Breast epithelium (tissue), 3 donors: ENCODE results near the gene UFSP1.
"Not testable (repeated sequence)": the region's sequence is repeated elsewhere in the genome, so short reads cannot be mapped to it uniquely, and the experiment has no call there.

Experiments
- POLR2A ChIP-seq: fragments of 450-650 bp; IDR thresholded peaks from one replicate; pipeline ENCODE4 v1.6.1; 2016; ENCODE audit warnings: antibody characterized with exemption, mild to moderate bottlenecking, moderate library complexity
- POLR2AphosphoS5 ChIP-seq, 3 donors: sonication (generic); formaldehyde crosslinking; IDR thresholded peaks; one replicate each; pipeline ENCODE4 v1.6.1; 2017; ENCODE audit warnings: antibody characterized with exemption in 3 of 3
- TF ChIP-seq, protein P1 (sequence below), 3 donors: fragments of 450-650 bp; IDR thresholded peaks; one replicate each; pipeline ENCODE4 v1.5.1; 2016 to 2017; ENCODE audit warnings: antibody characterized with exemption in 3 of 3, mild to moderate bottlenecking in 3 of 3, moderate library complexity in 3 of 3

DNA sequence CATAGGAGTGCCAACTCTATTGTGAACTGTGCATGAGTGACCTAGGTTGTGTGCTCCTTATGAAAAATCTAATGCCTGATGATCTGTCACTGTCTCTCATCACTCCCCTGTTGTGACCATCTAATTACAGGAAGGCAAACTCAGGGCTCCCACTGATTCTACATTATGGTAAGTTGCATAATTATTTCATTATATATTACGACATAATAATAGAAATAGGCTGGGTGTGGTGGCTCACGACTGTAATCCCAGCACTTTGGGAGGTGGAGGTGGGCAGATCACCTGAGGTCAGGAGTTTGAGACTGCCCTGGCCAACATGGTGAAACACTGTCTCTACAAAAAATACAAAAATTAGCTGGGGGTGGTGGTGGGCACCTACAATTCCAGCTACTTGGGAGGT is 45.9 kb upstream of the UFSP1 start:
- TF ChIP-seq, protein P1, sequence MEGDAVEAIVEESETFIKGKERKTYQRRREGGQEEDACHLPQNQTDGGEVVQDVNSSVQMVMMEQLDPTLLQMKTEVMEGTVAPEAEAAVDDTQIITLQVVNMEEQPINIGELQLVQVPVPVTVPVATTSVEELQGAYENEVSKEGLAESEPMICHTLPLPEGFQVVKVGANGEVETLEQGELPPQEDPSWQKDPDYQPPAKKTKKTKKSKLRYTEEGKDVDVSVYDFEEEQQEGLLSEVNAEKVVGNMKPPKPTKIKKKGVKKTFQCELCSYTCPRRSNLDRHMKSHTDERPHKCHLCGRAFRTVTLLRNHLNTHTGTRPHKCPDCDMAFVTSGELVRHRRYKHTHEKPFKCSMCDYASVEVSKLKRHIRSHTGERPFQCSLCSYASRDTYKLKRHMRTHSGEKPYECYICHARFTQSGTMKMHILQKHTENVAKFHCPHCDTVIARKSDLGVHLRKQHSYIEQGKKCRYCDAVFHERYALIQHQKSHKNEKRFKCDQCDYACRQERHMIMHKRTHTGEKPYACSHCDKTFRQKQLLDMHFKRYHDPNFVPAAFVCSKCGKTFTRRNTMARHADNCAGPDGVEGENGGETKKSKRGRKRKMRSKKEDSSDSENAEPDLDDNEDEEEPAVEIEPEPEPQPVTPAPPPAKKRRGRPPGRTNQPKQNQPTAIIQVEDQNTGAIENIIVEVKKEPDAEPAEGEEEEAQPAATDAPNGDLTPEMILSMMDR (IDR thresholded peaks at IDR 0.05), result not testable (repeated sequence)
- not testable (repeated sequence) for TF ChIP-seq POLR2A; POLR2AphosphoS5 (IDR thresholded peaks at IDR 0.05)
